ENCODE data around the gene MAP3K2. TPM values are rescaled to one million over a fixed set of nuclear protein-coding genes. Genes with fewer than 3 reads are reported as not detected.

Gene MAP3K2
- total and polyA plus RNA-seq, 2 donors (not counting 3 experiments of a cell fraction or from before 2014, with no cell fraction given): 3.4 to 25.7 TPM

- H3K9me1 ChIP-seq (replicated peaks; ENCODE audit: control insufficient read depth, extremely low read depth, insufficient read depth, low read length): no peaks in the 10 kb centered on the region
- no peak overlapping the region for H3K27ac ChIP-seq (ENCODE audit: insufficient read depth, low read depth, low read length)
- no peaks in the 10 kb centered on the region for H3K9me3 ChIP-seq (replicated peaks; ENCODE audit: control insufficient read depth, insufficient read depth, low read length)
- H3K4me3 ChIP-seq (replicated peaks in 1 of 3; ENCODE audit: insufficient read depth in 1 of 3, low read depth in 1 of 3, low read length in 3 of 3): no peak overlapping the region
- dilution Hi-C loops (cut with MboI; ENCODE audit: extremely low pct_ligation_motif_present, low sequenced_read_pairs) (no loop called here), intact Hi-C loops (cut with micrococcal nuclease) (loop anchor here (5.0 kb wide), 2 partner anchors 32 to 82 kb away; partner anchors contain the start of gene MAP3K2)
- H2AFZ ChIP-seq (ENCODE audit: low read depth, low read length): no peak overlapping the region
- H3K27me3 ChIP-seq (ENCODE audit: control insufficient read depth in 2 of 2, insufficient read depth in 2 of 2, low read length in 2 of 2): peaks cover 12 to 20% of the 10 kb centered on the region in 2 experiments
- H4K20me1 ChIP-seq (replicated peaks; ENCODE audit: control insufficient read depth, extremely low read depth, insufficient read depth, low read length): no peaks in the 10 kb centered on the region
- H3K9ac ChIP-seq (replicated peaks; ENCODE audit: extremely low read depth, insufficient read depth, low read length): no peak overlapping the region
- ChIA-PET POLR2A (no interaction called here), CTCF (interaction anchor here (0.5 to 1.3 kb wide), 4 partner anchors 8 to 34 kb away, joined by 3 to 4 read pairs (median 3); no protein-coding TSS in a partner anchor)
- peaks cover 14% of the 10 kb centered on the region for H3K4me1 ChIP-seq (ENCODE audit: control insufficient read depth, extremely low read depth, insufficient read depth, low read length)
- BruUV-seq (replicated peaks): no TSS peak
- H3K4me2 ChIP-seq (ENCODE audit: insufficient read depth, low read length): no peak overlapping the region
- TF ChIP-seq MYC (IDR thresholded peaks at IDR 0.05; ENCODE audit: low read depth, low read length) (no peak), FOS (IDR thresholded peaks at IDR 0.05; ENCODE audit: borderline replicate concordance, insufficient read depth, low read length) (no peak), EZH2 (IDR thresholded peaks at IDR 0.05; ENCODE audit: borderline replicate concordance, low read depth, low read length, severe bottlenecking) (no peak), MAX (IDR thresholded peaks at IDR 0.05; ENCODE audit: insufficient read depth, insufficient read length) (no peak), POLR2A (IDR thresholded peaks at IDR 0.05; ENCODE audit: low read depth, low read length) (no peak), GATA2 (IDR thresholded peaks at IDR 0.05; ENCODE audit: insufficient read depth, insufficient read length, low read depth, low read length) (no peak)
- FAIRE-seq (no peak), DNase-seq (ENCODE audit: low read depth, low spot score) (no peak)
- H3K79me2 ChIP-seq (ENCODE audit: control insufficient read depth, insufficient read depth, low read length): no peaks in the 10 kb centered on the region
- no peaks in the 10 kb centered on the region for H3K36me3 ChIP-seq (ENCODE audit: control insufficient read depth in 2 of 2, extremely low read depth in 1 of 2, insufficient read depth in 2 of 2, low read length in 2 of 2)
Measured at GRCh38 chr2:127419448-127420038, 31.8 kb upstream of the MAP3K2 start.

GRCh38 chr2:127419112-127419430 is 31.3 kb upstream of the MAP3K2 start:
- intact Hi-C loops (cut with micrococcal nuclease): loop anchor here (5.0 kb wide), 1 partner anchor 82 kb away; no protein-coding TSS in a partner anchor
- Histone ChIP-seq H3K9me1 (replicated peaks; ENCODE audit: control insufficient read depth, extremely low read depth, insufficient read depth, low read length) (no peaks in the 10 kb centered on the region), H3K27me3 (ENCODE audit: control insufficient read depth in 2 of 2, insufficient read depth in 2 of 2, low read length in 2 of 2) (peaks cover 12 to 20% of the 10 kb centered on the region in 2 experiments), H2AFZ (ENCODE audit: low read depth, low read length) (no peak overlapping the region), H3K36me3 (ENCODE audit: control insufficient read depth in 2 of 2, extremely low read depth in 1 of 2, insufficient read depth in 2 of 2, low read length in 2 of 2) (no peaks in the 10 kb centered on the region), H3K9me3 (replicated peaks; ENCODE audit: control insufficient read depth, insufficient read depth, low read length) (no peaks in the 10 kb centered on the region), H3K4me3 (replicated peaks in 1 of 3; ENCODE audit: insufficient read depth in 1 of 3, low read depth in 1 of 3, low read length in 3 of 3) (no peak overlapping the region), H3K4me2 (ENCODE audit: insufficient read depth, low read length) (no peak overlapping the region), H3K4me1 (ENCODE audit: control insufficient read depth, extremely low read depth, insufficient read depth, low read length) (peaks cover 15% of the 10 kb centered on the region), H3K79me2 (ENCODE audit: control insufficient read depth, insufficient read depth, low read length) (no peaks in the 10 kb centered on the region), H3K9ac (replicated peaks; ENCODE audit: extremely low read depth, insufficient read depth, low read length) (no peak overlapping the region), H3K27ac (ENCODE audit: insufficient read depth, low read depth, low read length) (no peak overlapping the region), H4K20me1 (replicated peaks; ENCODE audit: control insufficient read depth, extremely low read depth, insufficient read depth, low read length) (no peaks in the 10 kb centered on the region)
- CTCF ChIA-PET: interaction anchor here (0.5 to 1.3 kb wide), 3 partner anchors 8 to 35 kb away, joined by 3 to 4 read pairs (median 3); no protein-coding TSS in a partner anchor
- dilution Hi-C loops (cut with MboI; ENCODE audit: extremely low pct_ligation_motif_present, low sequenced_read_pairs): no loop called here
- POLR2A ChIA-PET: no interaction called here
- TF ChIP-seq JUN (IDR thresholded peaks at IDR 0.05; ENCODE audit: borderline replicate concordance, insufficient read depth, insufficient read length, low read depth) (no peak), POLR2A (IDR thresholded peaks at IDR 0.05; ENCODE audit: low read depth, low read length) (no peak), CTCF (IDR thresholded peaks at IDR 0.05; ENCODE audit: extremely low read depth in 1 of 2, insufficient read depth in 1 of 2, low read depth in 1 of 2, low read length in 2 of 2) (no peak), EZH2 (IDR thresholded peaks at IDR 0.05; ENCODE audit: borderline replicate concordance, low read depth, low read length, severe bottlenecking) (no peak), MAX (IDR thresholded peaks at IDR 0.05; ENCODE audit: insufficient read depth, insufficient read length) (no peak), POLR2AphosphoS5 (IDR thresholded peaks at IDR 0.05; ENCODE audit: insufficient read depth, low read depth, low read length) (no peak), GATA2 (IDR thresholded peaks at IDR 0.05; ENCODE audit: insufficient read depth, insufficient read length, low read depth, low read length) (no peak), MYC (IDR thresholded peaks at IDR 0.05; ENCODE audit: low read depth, low read length) (no peak), FOS (IDR thresholded peaks at IDR 0.05; ENCODE audit: borderline replicate concordance, insufficient read depth, low read length) (no peak)
- BruUV-seq (replicated peaks): no TSS peak
- DNase-seq (ENCODE audit: low read depth, low spot score) (no peak), FAIRE-seq (no peak)
